Type B pancreatic cell (in vitro differentiated cells): ENCODE measurements around the gene TPK1. TPM values are rescaled to one million over a fixed set of nuclear protein-coding genes. Genes with fewer than 3 reads are reported as not detected.
A peak's percentile ranks its signal among the peaks of the same experiment; 100 is the strongest.

Experiments
- DNase-seq: peaks from one replicate; pipeline ENCODE4 v3.0.0; 2021; ENCODE audit warnings: mixed read lengths; ENCODE audit not compliant: unreplicated experiment; ENCODE audit errors: extremely low spot score
- H3K27ac Mint-ChIP-seq: 2 replicates; pipeline ENCODE4 v1.8.0; 2021; ENCODE audit warnings: mild to moderate bottlenecking, mixed read lengths
- H3K27me3 Mint-ChIP-seq: 2 replicates; pipeline ENCODE4 v1.8.0; 2021; ENCODE audit warnings: mixed read lengths
- H3K36me3 Mint-ChIP-seq: 2 replicates; pipeline ENCODE4 v1.8.0; 2021; ENCODE audit warnings: mixed read lengths
- H3K4me1 Mint-ChIP-seq: one replicate; pipeline ENCODE4 v1.8.0; 2021; ENCODE audit warnings: mixed read lengths; ENCODE audit not compliant: unreplicated experiment
- H3K4me3 Mint-ChIP-seq: 2 replicates; pipeline ENCODE4 v1.8.0; 2021; ENCODE audit warnings: mild to moderate bottlenecking, mixed read lengths
- H3K9me3 Mint-ChIP-seq: 2 replicates; pipeline ENCODE4 v1.8.0; 2021; ENCODE audit warnings: mixed read lengths
- long read RNA-seq: library from polyadenylated mRNA; unstranded; transcript quantifications from one replicate; pipeline ENCODE4 v2.0.0, GENCODE V29; 2020
- total RNA-seq: library from RNA; stranded (reverse); gene quantifications from 2 replicates; pipeline ENCODE4 v1.2.1, GENCODE V29; 2021; ENCODE audit warnings: low replicate concordance
- TF ChIP-seq, protein P1 (sequence below): fragments of 200-600 bp; sonication (generic); conservative IDR thresholded peaks from 2 replicates; pipeline ENCODE4 v1.5.0; 2021; ENCODE audit warnings: antibody characterized with exemption, mild to moderate bottlenecking

Gene TPK1
- total RNA-seq = 2.5 and 3.2 TPM in 2 replicates
- long read RNA-seq, partial matches to known transcripts = 0 of 6 reads
- long read RNA-seq, other reads (novel, unspliced or antisense) = 1 of 6 reads

DNA sequence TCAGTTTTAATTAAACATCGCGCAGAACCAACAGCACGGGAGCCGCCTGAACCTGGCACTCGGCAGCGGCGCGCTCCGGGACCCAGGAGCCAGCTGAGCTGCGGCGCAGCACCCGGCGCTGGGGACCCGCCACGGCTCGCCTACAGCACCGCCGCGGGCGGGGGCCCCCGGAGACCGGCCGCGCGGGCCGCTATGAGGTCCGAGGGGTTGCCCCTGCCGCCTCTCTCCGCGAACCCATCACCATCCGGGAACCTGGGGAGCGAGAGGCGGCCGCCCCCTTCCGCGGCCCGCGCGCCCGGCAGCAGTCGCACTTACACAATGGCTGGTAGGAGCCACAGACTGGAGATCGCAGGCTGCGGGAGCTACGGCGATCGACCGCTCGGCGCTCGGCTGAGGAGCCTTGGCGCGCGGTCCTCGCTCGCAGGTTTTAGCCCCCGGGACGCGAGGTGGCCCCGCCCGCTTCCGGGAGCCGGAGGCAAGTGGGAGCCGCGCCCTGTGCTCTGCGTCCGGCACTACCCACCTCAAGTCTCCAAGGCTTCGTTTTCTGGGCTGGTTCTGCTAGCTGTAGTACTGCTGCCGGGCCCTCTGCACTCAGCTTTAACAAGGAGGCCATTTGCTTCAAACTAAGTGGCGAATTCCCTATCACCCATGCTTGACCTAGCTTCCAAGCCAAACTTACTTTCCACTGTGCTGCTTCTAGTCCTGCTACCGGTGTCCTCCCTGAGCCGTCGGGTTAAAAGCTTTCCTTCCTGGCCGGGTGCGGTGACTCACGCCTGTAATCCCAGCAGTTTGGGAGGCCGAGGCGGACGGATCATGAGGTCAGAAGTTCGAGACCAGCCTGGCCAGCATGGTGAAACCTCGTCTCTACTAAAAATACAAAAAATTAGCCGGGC is at the start of gene TPK1:
Gene TPK1, minus strand, starts transcription at position 402 of the 893 bp plus-strand sequence. CDS start 451 bp downstream, outside the sequence.
- H3K4me3 Mint-ChIP-seq = peak within 1 kb of the TSS; percentile 98
- peak within 1 kb of the TSS; percentile 86 for H3K27ac Mint-ChIP-seq
- no peaks in the 10 kb centered on the region for H3K36me3 Mint-ChIP-seq
- peaks cover 8% of the 10 kb centered on the region for H3K27me3 Mint-ChIP-seq
- DNase-seq = peak; percentile 90
- TF ChIP-seq, protein P1, sequence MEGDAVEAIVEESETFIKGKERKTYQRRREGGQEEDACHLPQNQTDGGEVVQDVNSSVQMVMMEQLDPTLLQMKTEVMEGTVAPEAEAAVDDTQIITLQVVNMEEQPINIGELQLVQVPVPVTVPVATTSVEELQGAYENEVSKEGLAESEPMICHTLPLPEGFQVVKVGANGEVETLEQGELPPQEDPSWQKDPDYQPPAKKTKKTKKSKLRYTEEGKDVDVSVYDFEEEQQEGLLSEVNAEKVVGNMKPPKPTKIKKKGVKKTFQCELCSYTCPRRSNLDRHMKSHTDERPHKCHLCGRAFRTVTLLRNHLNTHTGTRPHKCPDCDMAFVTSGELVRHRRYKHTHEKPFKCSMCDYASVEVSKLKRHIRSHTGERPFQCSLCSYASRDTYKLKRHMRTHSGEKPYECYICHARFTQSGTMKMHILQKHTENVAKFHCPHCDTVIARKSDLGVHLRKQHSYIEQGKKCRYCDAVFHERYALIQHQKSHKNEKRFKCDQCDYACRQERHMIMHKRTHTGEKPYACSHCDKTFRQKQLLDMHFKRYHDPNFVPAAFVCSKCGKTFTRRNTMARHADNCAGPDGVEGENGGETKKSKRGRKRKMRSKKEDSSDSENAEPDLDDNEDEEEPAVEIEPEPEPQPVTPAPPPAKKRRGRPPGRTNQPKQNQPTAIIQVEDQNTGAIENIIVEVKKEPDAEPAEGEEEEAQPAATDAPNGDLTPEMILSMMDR = no peak
- peaks cover 9% of the 10 kb centered on the region for H3K4me1 Mint-ChIP-seq
- peaks cover 5% of the 10 kb centered on the region for H3K9me3 Mint-ChIP-seq

DNA sequence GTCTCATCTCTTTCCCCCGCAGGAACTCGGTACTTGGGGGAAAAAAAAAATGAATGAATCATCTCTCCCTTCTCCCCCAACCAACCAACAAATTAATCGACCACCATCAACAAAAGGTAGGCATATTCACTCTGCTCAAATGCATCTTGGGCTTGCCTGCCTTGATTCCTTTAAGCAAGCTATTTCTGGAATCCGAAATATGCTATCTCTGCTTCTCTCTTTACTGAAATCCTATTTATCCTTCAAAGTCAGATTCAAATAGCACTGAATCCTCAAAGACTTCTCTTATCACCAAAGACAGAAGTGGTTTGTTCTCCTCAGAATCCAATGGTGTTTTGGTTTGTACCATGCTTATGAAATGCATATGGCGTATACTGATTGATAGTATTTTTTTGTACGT is 49.6 kb upstream of the TPK1 start:
- no peaks in the 10 kb centered on the region for H3K4me1 Mint-ChIP-seq
- no peak for DNase-seq
- H3K4me3 Mint-ChIP-seq = no peak overlapping the region
- no peak overlapping the region for H3K27ac Mint-ChIP-seq
- TF ChIP-seq, protein P1 = no peak
- H3K36me3 Mint-ChIP-seq = no peaks in the 10 kb centered on the region
- no peaks in the 10 kb centered on the region for H3K9me3 Mint-ChIP-seq
- H3K27me3 Mint-ChIP-seq = no peaks in the 10 kb centered on the region

DNA sequence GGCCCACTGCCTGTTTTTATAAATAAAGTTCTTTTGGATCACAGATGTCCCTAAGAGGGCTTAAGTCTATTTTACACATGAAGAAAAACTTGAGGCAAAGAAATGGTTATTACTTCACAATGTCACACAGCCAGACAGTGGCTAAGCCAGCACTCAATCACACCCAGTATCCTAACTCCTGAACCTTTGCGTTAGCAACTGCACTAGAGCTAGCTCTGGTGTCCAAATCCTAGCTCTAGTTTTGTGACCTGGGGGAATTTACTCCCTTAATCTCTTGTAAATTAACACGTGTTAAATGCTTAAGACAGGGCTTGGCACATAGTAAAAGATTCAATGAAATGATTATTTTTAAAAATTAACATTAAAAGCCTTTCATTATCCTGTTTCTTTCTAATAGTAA is 49.0 kb upstream of the TPK1 start:
- H3K36me3 Mint-ChIP-seq = no peaks in the 10 kb centered on the region
- TF ChIP-seq, protein P1 = no peak
- H3K4me1 Mint-ChIP-seq = no peaks in the 10 kb centered on the region
- no peaks in the 10 kb centered on the region for H3K9me3 Mint-ChIP-seq
- DNase-seq = no peak
- no peak overlapping the region for H3K27ac Mint-ChIP-seq
- H3K4me3 Mint-ChIP-seq = no peak overlapping the region
- no peaks in the 10 kb centered on the region for H3K27me3 Mint-ChIP-seq

DNA sequence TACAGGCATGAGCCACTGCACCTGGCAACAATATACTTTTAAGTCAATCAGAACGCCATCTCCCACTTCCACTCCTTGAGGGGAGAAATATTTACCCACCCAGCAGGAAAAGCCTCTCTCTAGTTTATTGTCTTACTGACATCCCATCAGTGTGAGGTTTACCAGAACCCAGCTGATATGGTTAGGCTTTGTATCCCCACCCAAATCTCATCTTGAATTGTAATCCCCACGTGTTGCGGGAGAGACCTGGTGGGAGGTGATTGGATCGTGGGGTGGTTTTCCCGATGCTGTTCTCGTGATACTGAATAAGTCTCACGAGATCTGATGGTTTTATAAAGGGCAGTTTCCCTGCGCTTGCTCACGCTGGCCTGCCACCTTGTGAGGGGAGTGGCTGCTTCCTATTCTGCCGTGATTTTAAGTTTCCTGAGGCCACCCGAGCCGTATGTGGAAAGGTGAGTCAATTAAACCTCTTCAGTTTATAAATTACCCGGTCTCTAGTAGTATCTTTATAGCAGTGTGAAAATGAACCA is 37.5 kb upstream of the TPK1 start:
- TF ChIP-seq, protein P1 = no peak
- Mint-ChIP-seq H3K27me3 (no peaks in the 10 kb centered on the region), H3K4me3 (no peak overlapping the region)

DNA sequence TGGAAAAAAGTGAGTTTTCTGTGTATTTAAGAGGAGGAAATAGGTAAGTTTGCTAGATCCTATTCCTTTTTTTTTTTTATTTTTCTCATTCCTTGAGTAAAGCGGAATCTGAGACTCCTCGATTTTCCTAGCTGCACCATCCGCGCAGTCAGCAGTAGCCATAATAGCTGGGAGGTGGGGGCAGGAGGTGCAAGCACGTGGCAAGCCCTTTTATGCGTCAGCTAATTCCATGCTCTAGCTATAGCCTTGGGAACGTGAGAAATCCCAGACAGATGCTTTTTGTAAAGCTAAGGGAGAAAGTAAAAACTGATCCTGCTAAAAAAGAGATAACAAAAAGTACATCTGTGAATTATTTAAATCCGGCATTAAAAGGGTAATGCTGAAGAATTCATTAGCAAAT is 33.2 kb upstream of the TPK1 start:
- Mint-ChIP-seq H3K4me1 (no peaks in the 10 kb centered on the region), H3K9me3 (no peaks in the 10 kb centered on the region), H3K36me3 (no peaks in the 10 kb centered on the region), H3K27me3 (no peaks in the 10 kb centered on the region), H3K4me3 (no peak overlapping the region), H3K27ac (no peak overlapping the region)
- DNase-seq = no peak
- TF ChIP-seq, protein P1 = no peak

More for the DNA sequence above, 37.5 kb upstream of the TPK1 start:
- H3K4me1 Mint-ChIP-seq = no peaks in the 10 kb centered on the region
- H3K36me3 Mint-ChIP-seq = no peaks in the 10 kb centered on the region
- no peak for DNase-seq
- no peak overlapping the region for H3K27ac Mint-ChIP-seq
- no peaks in the 10 kb centered on the region for H3K9me3 Mint-ChIP-seq
